RCC 7860 (cell line): ENCODE measurements around the gene LRRIQ4.

ENCODE experiments used
- DNase-seq: peaks from one replicate; pipeline ENCODE4 v3.0.0-alpha.2; 2015; ENCODE audit warnings: low spot score
- FAIRE-seq: peaks from 2 replicates; lab custom pipeline; 2012; peaks lifted over from hg19 to GRCh38; lab: Jason Lieb, UNC

Gene LRRIQ4

GRCh38 chr3:169848741-169849140 lies 36.1 kb downstream of the LRRIQ4 start:
- FAIRE-seq = no peak
- no peak for DNase-seq

DNA sequence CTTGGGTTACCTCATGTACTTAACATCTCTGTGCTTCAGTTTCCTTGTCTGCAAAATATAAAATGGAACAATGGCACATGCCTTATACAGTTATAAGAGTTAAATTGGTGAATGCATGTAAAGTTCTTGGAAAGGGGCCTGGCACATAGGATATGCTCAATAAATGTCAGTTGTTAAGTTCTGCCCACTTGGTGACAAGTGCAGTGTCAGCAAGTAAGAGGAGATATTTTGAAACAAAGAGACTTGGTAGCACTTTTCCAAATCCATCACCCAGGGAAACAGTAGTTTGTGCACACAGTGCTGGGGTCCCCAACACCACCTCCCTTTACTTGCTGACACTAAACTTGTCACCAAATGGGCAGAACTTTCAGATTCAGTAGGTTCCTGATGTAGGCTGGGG lies 37.9 kb downstream of the LRRIQ4 start:
- no peak for DNase-seq
- no peak for FAIRE-seq

DNA sequence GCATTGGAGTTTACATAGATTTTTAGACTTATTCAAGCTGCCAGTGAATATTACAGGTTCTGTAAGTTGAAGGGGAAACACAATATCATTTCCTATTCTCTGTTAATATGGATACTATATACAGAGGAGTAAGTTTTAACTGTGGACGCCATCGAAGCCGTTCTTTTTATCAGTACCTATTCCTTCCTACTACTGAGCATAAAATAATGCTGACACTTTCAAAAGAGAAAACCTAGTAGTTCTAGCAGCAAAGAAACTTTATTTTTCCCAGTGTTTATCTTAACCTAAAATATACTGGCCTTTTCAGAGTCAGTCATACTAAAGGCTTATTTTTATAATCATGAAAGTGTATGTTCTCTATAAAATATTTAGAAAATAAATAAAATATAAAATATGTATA lies 42.8 kb downstream of the LRRIQ4 start:
- no peak for FAIRE-seq

DNA sequence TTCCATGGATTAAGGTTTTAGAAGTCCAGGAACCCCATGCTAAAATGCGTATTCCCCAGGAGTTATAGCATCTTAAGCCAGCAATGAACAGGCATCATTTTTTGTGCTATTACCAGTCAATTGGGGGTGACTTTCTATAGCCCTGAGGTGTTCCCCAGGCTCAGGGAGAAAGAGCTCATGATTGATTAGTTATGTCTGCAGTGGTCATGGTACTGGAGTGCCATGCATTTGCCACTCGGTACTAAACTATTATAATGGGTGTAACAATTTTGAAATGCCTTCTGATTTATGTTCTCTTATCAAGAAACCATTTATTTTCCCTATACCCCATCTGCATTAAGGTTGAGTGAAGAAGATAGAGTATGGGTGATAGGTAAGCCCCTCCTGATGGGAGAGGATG lies 45.1 kb downstream of the LRRIQ4 start:
- no peak for FAIRE-seq
- DNase-seq = no peak

More for the DNA sequence above, 42.8 kb downstream of the LRRIQ4 start:
- no peak for DNase-seq

DNA sequence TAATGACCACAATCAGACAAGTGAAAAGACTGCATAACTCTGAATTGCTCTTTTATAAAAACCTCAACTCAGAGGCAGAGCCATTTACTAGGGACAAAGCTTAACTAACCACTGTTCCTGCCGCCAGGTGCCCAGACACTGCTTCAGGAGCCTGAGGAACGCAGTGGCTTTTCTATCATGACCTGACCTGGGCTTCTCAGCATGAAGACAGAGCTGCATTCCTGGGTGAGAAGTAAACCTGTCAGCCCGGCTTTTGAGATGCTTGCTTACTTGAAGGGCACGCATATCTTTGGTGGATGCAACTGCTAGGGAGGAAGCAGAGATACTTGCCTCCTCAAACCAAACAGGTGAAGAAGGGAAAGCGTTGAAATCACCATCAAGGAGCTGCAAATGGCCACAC lies 49.2 kb downstream of the LRRIQ4 start:
- DNase-seq (no peak), FAIRE-seq (no peak)

DNA sequence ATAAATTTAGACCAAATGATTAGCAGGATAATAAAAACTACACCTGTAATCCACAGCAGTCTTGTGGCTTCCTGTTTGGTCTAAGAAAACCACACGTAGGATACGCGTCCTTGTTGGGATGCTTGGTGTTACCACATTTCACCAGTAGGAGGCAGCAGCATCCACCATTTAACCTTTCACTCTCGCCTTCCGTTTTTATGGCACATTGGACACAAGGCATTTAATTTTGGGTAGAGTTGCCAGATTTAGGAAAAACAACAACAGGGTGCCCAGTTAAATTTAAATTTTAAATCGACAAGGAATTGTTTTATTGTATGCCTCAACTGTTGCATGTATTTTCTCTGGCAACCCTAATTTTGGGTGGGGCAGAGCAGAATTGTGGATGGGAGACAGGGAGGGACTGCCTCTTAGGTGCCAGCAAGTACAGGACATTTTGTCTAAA lies 50.8 kb downstream of the LRRIQ4 start:
- DNase-seq (peak; percentile 48), FAIRE-seq (peak; percentile 57)

DNA sequence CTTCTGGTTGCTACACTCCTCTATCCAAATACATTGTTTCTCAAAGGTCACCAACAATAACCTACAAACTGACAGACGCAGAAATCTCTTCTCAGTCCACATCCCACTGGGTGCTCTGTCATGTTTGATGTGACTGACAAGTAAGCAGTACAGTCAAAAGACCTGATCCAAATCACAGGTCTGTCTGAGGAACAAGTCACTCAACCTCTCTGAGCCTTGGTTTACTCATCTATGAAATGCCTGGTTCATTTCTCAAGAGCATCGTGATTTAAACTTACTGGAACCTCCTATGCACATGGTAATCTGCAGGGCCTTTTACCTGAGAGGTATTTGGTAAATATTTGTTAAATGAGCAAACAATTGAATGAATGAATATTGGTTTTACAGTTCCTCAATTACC lies 51.6 kb downstream of the LRRIQ4 start:
- no peak for FAIRE-seq

DNA sequence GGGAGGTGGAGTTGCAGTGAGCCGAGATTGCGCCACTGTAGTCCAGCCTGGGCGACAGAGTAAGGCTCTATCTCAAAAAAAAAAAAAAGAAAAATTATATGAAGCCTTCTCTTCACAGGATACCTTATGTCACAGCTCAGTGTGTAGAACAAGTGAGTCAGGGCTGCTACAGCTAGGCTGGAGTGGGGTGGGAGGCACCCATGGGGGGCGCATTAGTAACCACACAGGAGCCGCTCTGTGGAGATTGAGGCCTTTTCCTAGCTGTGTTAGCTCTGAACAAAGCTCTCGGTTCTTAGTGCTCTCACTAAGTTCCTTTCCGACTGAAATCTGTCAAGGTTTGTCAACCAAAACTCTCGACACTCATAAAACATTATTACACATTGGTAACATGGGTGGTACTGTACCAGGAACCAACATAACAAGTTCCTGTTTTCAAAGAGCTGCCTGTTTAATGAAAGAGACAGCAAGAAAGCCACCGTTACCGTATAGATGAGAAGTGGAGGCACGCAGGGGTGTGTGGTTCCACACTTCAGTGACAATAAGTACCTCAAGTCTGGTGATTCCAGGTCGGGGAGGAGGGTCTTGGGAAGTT lies 52.6 kb downstream of the LRRIQ4 start:
- FAIRE-seq (no peak), DNase-seq (no peak)

More for the DNA sequence above, 51.6 kb downstream of the LRRIQ4 start:
- no peak for DNase-seq

DNA sequence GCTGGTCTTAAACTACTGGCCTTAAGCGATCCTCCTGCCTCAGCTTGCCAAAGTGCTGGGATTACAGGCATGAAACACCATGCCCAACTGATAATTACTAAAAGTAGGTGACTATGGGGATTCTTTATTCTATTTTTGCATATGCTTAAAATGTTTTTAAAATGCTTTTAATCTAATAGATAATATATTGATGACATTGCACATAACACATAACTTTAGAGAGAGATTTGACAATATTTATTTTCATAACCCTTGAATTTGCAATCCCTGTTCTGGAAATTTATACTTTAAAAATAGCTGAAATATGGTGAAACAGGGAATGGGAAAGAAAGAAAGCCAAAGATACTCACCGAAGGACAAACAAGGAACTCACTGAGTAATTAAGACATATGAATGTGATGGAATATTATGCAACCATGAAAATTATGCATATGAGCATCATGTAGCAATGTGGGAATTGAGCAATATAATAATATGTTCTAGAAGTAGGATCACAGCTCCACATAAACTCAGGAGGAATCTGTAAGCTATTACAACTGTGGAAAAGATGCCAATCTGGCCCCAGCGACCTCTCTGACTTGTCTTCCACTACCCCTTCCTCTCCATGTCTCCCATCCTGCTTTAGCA lies 55.0 kb downstream of the LRRIQ4 start:
- no peak for FAIRE-seq
- DNase-seq = no peak

DNA sequence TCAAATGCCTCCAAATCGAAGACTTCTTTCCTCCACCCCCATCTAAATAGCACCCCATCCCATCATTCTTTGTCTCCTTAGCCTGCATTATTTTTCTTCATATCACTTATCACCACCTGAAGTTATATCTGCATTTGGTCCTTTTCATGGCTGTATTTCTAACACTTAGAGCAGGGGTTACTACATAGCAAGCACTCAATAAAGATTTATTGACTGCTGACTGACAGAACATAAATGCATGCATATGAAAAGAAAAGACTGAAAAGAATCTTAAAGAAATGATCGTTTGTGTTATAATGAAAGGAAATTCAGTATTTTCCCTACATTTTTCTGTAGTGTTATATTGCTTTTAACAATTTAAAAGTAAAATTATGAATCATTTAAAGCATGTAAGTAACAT lies 55.7 kb downstream of the LRRIQ4 start:
- FAIRE-seq (no peak), DNase-seq (no peak)

DNA sequence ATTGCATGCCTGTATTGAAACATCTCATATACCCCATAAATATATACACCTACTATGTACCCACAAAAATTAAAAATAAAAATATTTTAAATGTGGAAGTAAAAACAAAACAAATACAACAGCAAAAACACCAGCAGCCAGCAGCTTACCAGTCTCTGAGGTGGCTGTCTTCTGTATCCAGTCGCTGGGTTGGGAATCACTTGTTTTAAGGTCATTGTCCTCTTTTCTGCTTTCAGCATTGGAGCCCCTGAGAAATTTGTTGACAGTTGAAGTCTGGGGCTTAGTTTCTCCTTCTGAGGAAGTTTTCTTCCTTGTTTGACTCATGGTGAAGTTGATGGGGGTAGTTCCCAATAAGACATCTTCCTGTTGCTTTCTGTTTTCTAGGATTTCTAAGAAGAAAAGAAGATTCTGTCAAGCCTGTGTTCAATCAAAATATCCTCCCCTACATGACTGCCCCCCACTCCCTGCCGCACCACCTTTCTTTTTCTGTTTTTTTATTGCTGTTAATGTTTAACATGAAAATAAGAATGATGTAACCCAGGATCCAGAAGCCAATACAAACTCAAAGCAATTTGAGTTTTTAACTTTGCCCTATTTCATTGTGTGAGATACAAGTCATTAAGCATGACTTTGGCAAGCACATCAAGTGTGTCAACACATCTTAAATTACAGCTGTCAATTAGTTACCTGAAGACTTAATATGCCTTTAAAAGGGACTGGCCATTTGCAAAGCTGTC lies 57.0 kb downstream of the LRRIQ4 start, which contains the start of gene LRRC31:
TSS of gene LRRC31 (minus strand) at position 452 of the 737 bp plus-strand sequence. CDS start at position 324, 128 bp downstream.
- DNase-seq (no peak), FAIRE-seq (peak; percentile 2)

GRCh38 chr3:169871129-169871886 lies 58.6 kb downstream of the LRRIQ4 start:
- FAIRE-seq (no peak), DNase-seq (no peak)

DNA sequence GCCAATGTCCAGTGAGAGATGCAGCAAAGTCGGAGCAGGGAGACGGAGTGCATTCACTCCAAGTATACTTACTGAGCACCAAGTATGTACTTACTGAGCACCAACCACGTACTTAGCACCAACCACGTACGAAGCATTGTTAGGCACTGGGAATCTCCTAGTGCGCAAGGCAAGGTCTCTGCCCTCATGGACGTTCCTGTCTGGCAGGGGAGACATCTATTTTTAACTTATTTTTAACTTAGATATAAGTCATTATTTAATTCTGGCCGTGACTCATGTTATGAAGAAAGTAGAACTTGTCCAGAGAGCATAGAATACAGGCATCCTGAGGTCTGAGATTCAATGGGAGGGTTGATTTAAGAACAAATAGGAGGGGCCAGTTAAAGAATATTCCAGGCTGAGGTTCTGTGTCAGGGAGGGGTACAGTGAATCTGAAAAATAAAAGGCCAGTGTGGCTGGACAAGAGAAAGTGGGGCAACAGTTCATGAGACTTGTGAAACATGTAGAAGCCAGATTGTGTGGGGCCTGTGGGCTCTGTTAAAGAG lies 66.4 kb downstream of the LRRIQ4 start:
- DNase-seq = no peak
- FAIRE-seq = no peak

- FAIRE-seq (no peak), DNase-seq (no peak)
Observed at GRCh38 chr3:169879845-169880575, 67.3 kb downstream of the LRRIQ4 start.

- no peak for FAIRE-seq
- DNase-seq = no peak
Observed at GRCh38 chr3:169880576-169881250, 68.0 kb downstream of the LRRIQ4 start.

- no peak for DNase-seq
- FAIRE-seq = no peak
Observed at GRCh38 chr3:169886671-169887070, 74.0 kb downstream of the LRRIQ4 start.
